Body of pancreas (tissue), 4 donors: Measurements from ENCODE around the gene CFAP119. TPM values are rescaled to one million over a fixed set of nuclear protein-coding genes. Genes with fewer than 3 reads are reported as not detected.

Source experiments
- ATAC-seq: fragments of 150-250 bp; one replicate; pipeline ENCODE4 v1.9.1; 2016
- DNase-seq, 4 donors: peaks; one replicate each; pipeline ENCODE4 v3.0.0-alpha.2; 2019
- H3K27ac ChIP-seq, 4 donors: fragments of 200-600 bp; sonication (generic); 1 replicate in 3 of 4; 2 replicates in 1 of 4; pipeline versions ENCODE4 v1.5.1 to v1.6.1; 2016 to 2019; ENCODE audit warnings: mild to moderate bottlenecking in 1 of 4, mixed read lengths in 1 of 4, moderate library complexity in 1 of 4
- H3K27me3 ChIP-seq, 2 donors: fragments of 200-600 bp; sonication (generic); one replicate each; pipeline ENCODE4 v1.6.0; 2016; ENCODE audit warnings: mild to moderate bottlenecking in 1 of 2
- H3K36me3 ChIP-seq, 2 donors: fragments of 200-600 bp; sonication (generic); replicated peaks in 1 of 2; 2 replicates each; pipeline ENCODE4 v1.5.1; 2016; ENCODE audit warnings: low read depth in 2 of 2; ENCODE audit not compliant: insufficient read depth in 1 of 2
- H3K4me1 ChIP-seq: fragments of 200-600 bp; sonication (generic); one replicate; pipeline ENCODE4 v1.6.0; 2016
- H3K4me3 ChIP-seq, 2 donors: fragments of 200-600 bp; sonication (generic); 1 replicate in 1 of 2; 2 replicates in 1 of 2; pipeline ENCODE4 v1.5.1; 2016 to 2019
- H3K9me3 ChIP-seq, 3 donors: fragments of 200-600 bp; sonication (generic); 1 replicate in 2 of 3; 2 replicates in 1 of 3; pipeline ENCODE4 v1.5.1; 2016
- POLR2A ChIP-seq, 3 donors: fragments of 450-650 bp; IDR thresholded peaks; one replicate each; pipeline ENCODE4 v1.6.1; 2016; ENCODE audit warnings: antibody characterized with exemption in 3 of 3, mild to moderate bottlenecking in 2 of 3
- WGBS, 2 donors: methylation state at CpG; one replicate each; pipeline ENCODE4 v1.1.5; 2017; 5-methylcytosine and 5-hydroxymethylcytosine counted together
- intact Hi-C: fragments of 100-400 bp; cut with DNase I; formaldehyde crosslinking; loops from one replicate; pipeline ENCODE4 v1.15.1; 2023
- total RNA-seq, 2 donors: library from RNA; depleted of rRNA; stranded (reverse); fragments of >200 nt; gene quantifications; one replicate each; pipeline ENCODE4 v1.1.0, GENCODE V29; 2016
- TF ChIP-seq, protein P1 (sequence below), 7 experiments: fragments of 450-650 bp in 4 of 7; fragments of 200-600 bp in 3 of 7; sonication (generic) in 3 of 7; IDR thresholded peaks; one replicate each; pipeline ENCODE4 v1.5.1; 2016 to 2019; ENCODE audit warnings: antibody characterized with exemption in 7 of 7

CFAP119 gene
- total RNA-seq, 2 donors from 2014 or later = 1.6 to 28.0 TPM

GRCh38 chr16:30777591-30778297 lies 15.9 kb upstream of the CFAP119 start:
- Histone ChIP-seq H3K9me3 (no peaks in the 10 kb centered on the region), H3K36me3 (peaks cover 0 to 5% of the 10 kb centered on the region in 2 donors), H3K27ac (no peak overlapping the region), H3K4me1 (peaks cover 19% of the 10 kb centered on the region), H3K27me3 (no peaks in the 10 kb centered on the region), H3K4me3 (no peak overlapping the region)
- ATAC-seq (no peak), DNase-seq (no peak)
- 86% methylated on average over 4 to 7 of the region's 7 CpGs for WGBS, 2 donors
- intact Hi-C loops = no loop called here
- TF ChIP-seq POLR2A (IDR thresholded peaks at IDR 0.05) = no peak
- TF ChIP-seq, protein P1, sequence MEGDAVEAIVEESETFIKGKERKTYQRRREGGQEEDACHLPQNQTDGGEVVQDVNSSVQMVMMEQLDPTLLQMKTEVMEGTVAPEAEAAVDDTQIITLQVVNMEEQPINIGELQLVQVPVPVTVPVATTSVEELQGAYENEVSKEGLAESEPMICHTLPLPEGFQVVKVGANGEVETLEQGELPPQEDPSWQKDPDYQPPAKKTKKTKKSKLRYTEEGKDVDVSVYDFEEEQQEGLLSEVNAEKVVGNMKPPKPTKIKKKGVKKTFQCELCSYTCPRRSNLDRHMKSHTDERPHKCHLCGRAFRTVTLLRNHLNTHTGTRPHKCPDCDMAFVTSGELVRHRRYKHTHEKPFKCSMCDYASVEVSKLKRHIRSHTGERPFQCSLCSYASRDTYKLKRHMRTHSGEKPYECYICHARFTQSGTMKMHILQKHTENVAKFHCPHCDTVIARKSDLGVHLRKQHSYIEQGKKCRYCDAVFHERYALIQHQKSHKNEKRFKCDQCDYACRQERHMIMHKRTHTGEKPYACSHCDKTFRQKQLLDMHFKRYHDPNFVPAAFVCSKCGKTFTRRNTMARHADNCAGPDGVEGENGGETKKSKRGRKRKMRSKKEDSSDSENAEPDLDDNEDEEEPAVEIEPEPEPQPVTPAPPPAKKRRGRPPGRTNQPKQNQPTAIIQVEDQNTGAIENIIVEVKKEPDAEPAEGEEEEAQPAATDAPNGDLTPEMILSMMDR (IDR thresholded peaks at IDR 0.05) = no peak

GRCh38 chr16:30775392-30776188 lies 13.7 kb upstream of the CFAP119 start:
- peak overlapping the region; percentile 56 to 87 for H3K4me3 ChIP-seq
- TF ChIP-seq POLR2A (IDR thresholded peaks at IDR 0.05) = peak; percentile 29 to 67 (median 63)
- TF ChIP-seq, protein P1 (IDR thresholded peaks at IDR 0.05) = no peak
- intact Hi-C loops = no loop called here
- WGBS, 2 donors = 1% methylated on average over 23 to 79 of the region's 81 CpGs
- H3K27ac ChIP-seq = peak overlapping the region; percentile 75 to 89 (median 82)
- peaks cover 4 to 13% of the 10 kb centered on the region in 2 donors for H3K36me3 ChIP-seq
- H3K27me3 ChIP-seq = no peaks in the 10 kb centered on the region
- peak; percentile 78 to 86 (median 82) for DNase-seq
- H3K4me1 ChIP-seq = peaks cover 19% of the 10 kb centered on the region
- H3K9me3 ChIP-seq = no peaks in the 10 kb centered on the region
- ATAC-seq = peak; percentile 86

DNA sequence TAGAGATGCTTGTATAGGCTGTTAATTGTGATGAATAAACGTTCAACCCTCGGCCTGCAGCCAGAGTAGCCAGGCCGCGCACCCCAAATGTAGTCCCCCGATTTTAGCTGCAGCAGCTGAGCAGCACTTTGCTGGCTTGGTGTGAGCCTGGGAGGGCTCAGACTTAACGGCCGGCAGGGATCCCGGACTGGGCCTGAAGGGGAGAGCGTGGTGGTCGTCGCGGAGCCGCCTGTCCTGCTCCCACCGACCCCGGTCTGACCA lies 13.2 kb upstream of the CFAP119 start:
- ATAC-seq (no peak), DNase-seq (no peak)
- intact Hi-C loops = no loop called here
- H3K27me3 ChIP-seq = no peaks in the 10 kb centered on the region
- peak overlapping the region in 3 of 4 donors; percentile 75 to 89 (median 86) for H3K27ac ChIP-seq
- H3K4me1 ChIP-seq = peaks cover 19% of the 10 kb centered on the region
- no peaks in the 10 kb centered on the region for H3K9me3 ChIP-seq
- WGBS, 2 donors = 13 to 38% methylated on average over 4 to 15 of the region's 15 CpGs
- H3K36me3 ChIP-seq = peaks cover 4 to 16% of the 10 kb centered on the region in 2 donors
- H3K4me3 ChIP-seq = peak overlapping the region in 1 of 2 donors; percentile 56
- TF ChIP-seq, protein P1 (IDR thresholded peaks at IDR 0.05) = no peak
- TF ChIP-seq POLR2A (IDR thresholded peaks at IDR 0.05) = no peak

DNA sequence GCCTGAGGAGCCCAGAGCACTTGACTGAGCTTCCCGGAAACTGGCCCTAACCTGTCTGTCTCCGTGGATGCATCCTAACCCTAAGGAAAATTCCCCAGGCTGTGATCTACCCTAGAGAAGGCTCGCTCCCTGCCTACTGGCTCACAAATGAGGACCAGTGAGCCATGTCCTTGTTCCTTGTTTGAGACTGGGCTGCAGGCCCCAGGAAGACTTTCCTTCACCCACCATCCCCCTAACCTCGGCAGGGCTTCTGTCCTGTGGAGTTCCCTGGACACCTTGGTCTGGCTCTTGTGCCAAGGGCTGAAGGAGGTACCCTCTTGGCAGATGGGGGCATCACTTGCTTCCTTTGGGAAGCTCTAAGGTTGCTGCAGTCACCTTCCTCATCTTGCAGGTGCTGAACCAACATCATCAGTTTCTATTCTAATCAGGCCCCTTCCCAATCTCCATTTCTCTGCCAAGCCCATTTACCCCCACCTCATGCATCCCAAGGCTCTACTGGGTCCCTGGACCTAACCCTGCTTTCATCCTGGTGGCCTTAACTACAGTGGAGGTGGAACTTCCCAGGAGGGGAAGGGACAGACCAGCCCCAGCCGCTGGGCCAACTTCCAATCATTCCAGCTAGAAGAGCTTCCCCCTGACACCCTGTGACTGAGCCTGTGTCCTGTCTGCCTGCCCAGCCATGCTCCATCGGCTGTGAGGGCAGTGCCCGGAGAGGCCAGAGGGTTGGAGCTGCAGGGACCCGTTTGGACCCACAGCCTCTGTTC lies 12.7 kb upstream of the CFAP119 start:
- H3K36me3 ChIP-seq = peaks cover 7 to 19% of the 10 kb centered on the region in 2 donors
- ATAC-seq = no peak
- TF ChIP-seq, protein P1 (IDR thresholded peaks at IDR 0.05) = no peak
- TF ChIP-seq POLR2A (IDR thresholded peaks at IDR 0.05) = no peak

More for the DNA sequence above, 12.7 kb upstream of the CFAP119 start:
- intact Hi-C loops = no loop called here
- Histone ChIP-seq H3K9me3 (no peaks in the 10 kb centered on the region), H3K4me3 (peak overlapping the region in 1 of 2 donors; percentile 56), H3K27ac (peak overlapping the region in 3 of 4 donors; percentile 75 to 89 (median 86)), H3K27me3 (no peaks in the 10 kb centered on the region), H3K4me1 (peaks cover 19% of the 10 kb centered on the region)
- DNase-seq = no peak
- WGBS, 2 donors = 20 to 56% methylated on average over 2 to 8 of the region's 8 CpGs
